22Rv1 (cell line): Measurements from ENCODE around the gene PLAAT1.

Experiments used
- H3K27ac ChIP-seq: fragments of 450-650 bp; 2 replicates; pipeline ENCODE4 v1.5.1; 2017
- ZFX ChIP-seq: fragments of 450-650 bp; IDR thresholded peaks from 2 replicates; pipeline ENCODE4 v1.6.1; 2017; ENCODE audit warnings: antibody characterized with exemption, borderline replicate concordance
- TF ChIP-seq, protein P1 (sequence below): fragments of 450-650 bp; IDR thresholded peaks from 2 replicates; pipeline ENCODE4 v1.5.1; 2017; ENCODE audit warnings: mild to moderate bottlenecking

Gene PLAAT1

DNA sequence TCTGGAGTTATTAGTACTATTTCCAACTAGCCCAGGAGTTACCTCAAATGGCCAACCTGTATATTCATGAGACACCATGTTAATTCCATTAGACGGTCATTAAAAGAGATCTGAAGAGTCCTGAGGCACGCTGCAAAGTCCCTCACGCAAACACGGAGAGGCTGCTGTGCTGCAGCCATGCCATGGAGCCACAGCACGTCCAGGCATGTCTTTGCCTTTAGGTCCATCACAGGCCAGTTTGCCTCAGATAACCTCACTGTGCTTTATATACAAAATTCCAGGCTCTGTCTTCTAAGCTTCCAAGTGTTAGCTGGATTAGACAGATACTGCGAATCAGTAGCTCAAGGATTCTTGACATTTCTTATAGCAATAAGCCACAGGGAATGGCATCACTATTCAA lies 9.8 kb upstream of the PLAAT1 start:
- no peak overlapping the region for H3K27ac ChIP-seq
- TF ChIP-seq, protein P1, sequence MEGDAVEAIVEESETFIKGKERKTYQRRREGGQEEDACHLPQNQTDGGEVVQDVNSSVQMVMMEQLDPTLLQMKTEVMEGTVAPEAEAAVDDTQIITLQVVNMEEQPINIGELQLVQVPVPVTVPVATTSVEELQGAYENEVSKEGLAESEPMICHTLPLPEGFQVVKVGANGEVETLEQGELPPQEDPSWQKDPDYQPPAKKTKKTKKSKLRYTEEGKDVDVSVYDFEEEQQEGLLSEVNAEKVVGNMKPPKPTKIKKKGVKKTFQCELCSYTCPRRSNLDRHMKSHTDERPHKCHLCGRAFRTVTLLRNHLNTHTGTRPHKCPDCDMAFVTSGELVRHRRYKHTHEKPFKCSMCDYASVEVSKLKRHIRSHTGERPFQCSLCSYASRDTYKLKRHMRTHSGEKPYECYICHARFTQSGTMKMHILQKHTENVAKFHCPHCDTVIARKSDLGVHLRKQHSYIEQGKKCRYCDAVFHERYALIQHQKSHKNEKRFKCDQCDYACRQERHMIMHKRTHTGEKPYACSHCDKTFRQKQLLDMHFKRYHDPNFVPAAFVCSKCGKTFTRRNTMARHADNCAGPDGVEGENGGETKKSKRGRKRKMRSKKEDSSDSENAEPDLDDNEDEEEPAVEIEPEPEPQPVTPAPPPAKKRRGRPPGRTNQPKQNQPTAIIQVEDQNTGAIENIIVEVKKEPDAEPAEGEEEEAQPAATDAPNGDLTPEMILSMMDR = no peak
- TF ChIP-seq ZFX = no peak

DNA sequence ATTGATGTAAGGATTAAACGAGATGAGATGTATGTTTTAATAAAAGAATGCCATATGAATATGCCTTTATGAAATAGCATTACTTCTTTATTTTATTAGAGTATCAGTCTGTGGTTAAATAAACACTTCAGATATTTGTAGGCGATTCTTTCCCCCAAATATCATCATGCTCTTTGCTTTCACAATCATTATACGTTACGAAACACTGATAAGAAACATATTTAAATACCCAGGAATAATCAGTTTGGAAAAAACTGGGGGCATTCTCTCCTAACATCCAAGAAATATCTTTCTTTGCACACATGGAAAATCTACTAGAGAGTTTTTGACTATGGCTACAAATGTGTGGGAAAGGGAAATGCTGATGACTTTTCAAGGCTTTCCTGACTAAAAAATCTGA lies 4.4 kb upstream of the PLAAT1 start:
- H3K27ac ChIP-seq = no peak overlapping the region
- TF ChIP-seq, protein P1 = no peak
- TF ChIP-seq ZFX = no peak

DNA sequence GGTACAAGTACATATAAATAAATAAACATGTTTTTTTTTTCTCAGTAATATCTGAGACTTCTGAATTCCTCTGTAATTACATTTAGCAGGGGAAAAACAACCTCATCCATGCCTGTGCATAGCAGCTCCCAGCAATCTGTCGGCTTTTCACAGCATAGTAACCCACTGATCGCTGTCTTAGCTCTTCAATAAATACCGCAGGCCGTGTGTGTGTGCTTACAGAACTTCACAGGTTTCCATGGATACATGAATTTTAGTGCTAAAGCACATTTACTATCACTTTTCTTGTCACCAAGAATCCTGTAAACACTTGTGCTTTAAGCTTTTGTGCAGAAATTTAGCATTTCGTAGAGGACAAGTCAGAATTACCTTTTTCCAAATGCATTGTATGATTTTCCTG lies 4.0 kb upstream of the PLAAT1 start:
- no peak overlapping the region for H3K27ac ChIP-seq
- TF ChIP-seq ZFX = no peak
- TF ChIP-seq, protein P1 = no peak

DNA sequence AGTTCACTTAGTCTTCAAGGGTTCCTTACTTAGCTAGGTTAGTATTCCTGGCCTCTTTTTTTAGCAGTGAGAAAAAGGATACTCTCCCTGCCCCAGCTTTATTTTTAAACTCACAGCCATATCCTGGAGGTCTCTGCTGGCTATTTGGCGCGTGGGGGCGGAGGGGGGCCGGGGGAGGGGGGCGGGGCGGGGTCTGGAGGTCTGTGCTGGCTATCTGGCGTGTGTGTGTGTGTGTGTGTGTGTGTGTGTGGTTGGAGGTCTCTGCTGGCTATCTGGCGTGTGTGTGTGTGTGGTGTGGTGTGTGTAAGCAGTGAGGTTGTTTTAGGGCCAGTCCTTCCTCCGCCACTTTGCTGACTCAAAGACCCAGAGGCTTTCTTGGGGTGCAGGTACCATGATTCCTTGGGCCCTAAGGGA lies 579 bp upstream of the PLAAT1 start:
- TF ChIP-seq ZFX = no peak
- TF ChIP-seq, protein P1 = no peak
- no peak overlapping the region for H3K27ac ChIP-seq

DNA sequence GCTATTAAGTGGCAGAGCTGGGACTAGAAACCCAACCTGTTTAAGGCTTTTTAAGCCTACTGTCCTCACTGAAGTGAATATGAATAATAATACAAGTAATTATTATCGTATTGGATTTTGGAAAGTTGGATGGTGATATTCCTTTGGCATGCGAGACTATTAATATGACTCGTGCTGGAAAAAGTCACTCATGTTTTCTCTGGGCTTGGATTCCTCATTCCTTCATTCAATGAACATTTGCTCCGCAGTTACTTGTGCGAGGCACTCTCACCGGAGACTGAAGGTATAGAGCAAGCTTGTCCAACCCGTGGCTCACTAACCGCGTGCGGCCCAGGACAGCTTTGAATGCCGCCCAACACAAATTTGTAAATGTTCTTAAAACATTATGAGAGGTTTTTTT lies 694 bp downstream of the PLAAT1 start:
- H3K27ac ChIP-seq = no peak overlapping the region
- no peak for TF ChIP-seq ZFX
- TF ChIP-seq, protein P1 = no peak

DNA sequence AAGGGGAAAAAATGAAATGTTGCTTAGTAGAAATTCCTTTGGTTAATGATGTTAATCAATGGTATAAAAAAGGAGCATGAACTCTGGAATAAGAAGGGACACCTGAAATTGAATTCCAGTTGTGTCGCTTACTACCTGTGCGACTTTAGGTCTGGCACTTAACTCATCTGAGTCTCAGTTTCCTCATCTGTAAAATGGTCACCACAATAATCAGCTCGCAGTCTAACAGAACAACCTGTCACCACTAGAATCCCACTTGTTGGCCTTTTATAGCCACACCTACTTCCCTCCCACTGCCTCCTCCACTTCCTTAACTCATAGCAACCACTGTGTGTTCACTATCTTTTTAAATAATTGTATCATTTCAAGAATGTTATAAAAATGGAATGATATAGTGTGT lies 2.5 kb downstream of the PLAAT1 start:
- TF ChIP-seq, protein P1 = no peak
- TF ChIP-seq ZFX = no peak
- H3K27ac ChIP-seq = no peak overlapping the region

DNA sequence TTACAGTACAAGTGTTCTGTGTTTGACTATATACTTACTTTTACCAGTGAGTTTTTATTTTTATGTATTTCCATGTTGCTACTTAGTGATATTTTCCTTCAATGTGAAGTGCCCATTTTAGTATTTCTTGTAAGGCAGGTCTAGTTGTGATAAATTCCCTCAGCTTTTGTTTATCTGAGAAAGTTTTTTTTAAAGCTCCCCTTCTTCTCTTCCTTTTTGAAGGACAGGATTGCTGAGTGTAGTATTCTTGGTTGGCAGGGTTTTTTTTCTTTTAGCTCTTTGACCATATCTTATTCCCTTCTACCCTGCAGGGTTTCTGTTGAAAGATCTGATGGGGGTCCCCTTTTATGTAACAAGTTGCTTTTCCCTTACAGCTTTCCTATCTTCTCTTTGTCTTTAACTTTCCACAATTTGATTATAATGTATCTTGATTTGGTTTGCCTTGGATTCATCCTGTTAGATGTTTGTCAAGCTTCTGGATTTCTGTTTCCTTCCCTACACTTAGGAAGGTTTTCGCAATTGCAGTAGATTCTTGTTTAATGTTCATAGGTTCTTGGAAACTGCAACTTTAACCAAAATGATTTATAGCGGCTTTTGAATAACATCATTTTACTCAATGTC lies 7.9 kb downstream of the PLAAT1 start:
- no peak overlapping the region for H3K27ac ChIP-seq
- no peak for TF ChIP-seq ZFX
- TF ChIP-seq, protein P1 = no peak
